A673 (cell line): ENCODE results near the gene NFIC. TPM values are rescaled to one million over a fixed set of nuclear protein-coding genes. Genes with fewer than 3 reads are reported as not detected.
"Not testable (repeated sequence)": the region's sequence is repeated elsewhere in the genome, so short reads cannot be mapped to it uniquely, and the experiment has no call there.

Experiments used
- BruUV-seq: library from RNA; stranded (reverse); fragments of 400-500 nt; replicated peaks from 2 replicates; lab custom pipeline; 2021; lab: Mats Ljungman, UMichigan
- CTCF ChIA-PET: fragments of 300-600 bp; sonication (Branson Sonifier 250); formaldehyde crosslinking; loops from one replicate; lab custom pipeline; 2022; ENCODE audit warnings: antibody characterized with exemption; lab: Charles Lee
- POLR2A ChIA-PET: fragments of 300-600 bp; sonication (Branson Sonifier 250); formaldehyde crosslinking; loops from one replicate; lab custom pipeline; 2022; ENCODE audit warnings: antibody characterized with exemption; ENCODE audit not compliant: low non-redundant PET; lab: Charles Lee
- DNase-seq: peaks from one replicate; pipeline ENCODE4 v3.0.0-alpha.2; 2015; ENCODE audit warnings: low spot score
- H3K27ac ChIP-seq: fragments of 200-600 bp; sonication (generic); 2 replicates; pipeline ENCODE4 v1.5.1; 2016; ENCODE audit warnings: mixed run types, low read depth, mild to moderate bottlenecking, mixed read lengths, antibody characterized with exemption, low read length; ENCODE audit not compliant: poor library complexity, severe bottlenecking
- H3K27me3 ChIP-seq: fragments of 200-600 bp; sonication (generic); replicated peaks from 2 replicates; pipeline ENCODE4 v1.6.1; 2017; ENCODE audit warnings: mixed run types, low read depth, mild to moderate bottlenecking, mixed read lengths, antibody characterized with exemption, low read length; ENCODE audit not compliant: insufficient read depth, poor library complexity
- H3K36me3 ChIP-seq: fragments of 200-600 bp; sonication (generic); 2 replicates; pipeline ENCODE4 v1.6.1; 2016; ENCODE audit warnings: mixed run types, mild to moderate bottlenecking, mixed read lengths, antibody characterized with exemption, low read length; ENCODE audit not compliant: insufficient read depth, poor library complexity, severe bottlenecking
- H3K4me1 ChIP-seq: fragments of 200-600 bp; sonication (generic); 2 replicates; pipeline ENCODE4 v1.6.1; 2017; ENCODE audit warnings: mixed run types, mild to moderate bottlenecking, mixed read lengths, antibody characterized with exemption, low read length; ENCODE audit not compliant: insufficient read depth, poor library complexity, severe bottlenecking
- H3K4me3 ChIP-seq: fragments of 200-600 bp; sonication (generic); 2 replicates; pipeline ENCODE4 v1.5.1; 2016; ENCODE audit warnings: low read depth, mixed run types, mild to moderate bottlenecking, mixed read lengths, low read length; ENCODE audit not compliant: poor library complexity, severe bottlenecking
- H3K9me3 ChIP-seq: fragments of 200-600 bp; sonication (generic); 2 replicates; pipeline ENCODE4 v1.6.1; 2016; ENCODE audit warnings: mixed run types, low read depth, mild to moderate bottlenecking, mixed read lengths, antibody characterized with exemption, low read length; ENCODE audit not compliant: poor library complexity, severe bottlenecking
- EZH2 ChIP-seq: fragments of 200-600 bp; sonication (generic); IDR thresholded peaks from 2 replicates; pipeline ENCODE4 v1.6.1; 2017; ENCODE audit warnings: borderline replicate concordance, low read depth, mild to moderate bottlenecking, mixed read lengths, antibody characterized with exemption, low read length; ENCODE audit not compliant: poor library complexity, severe bottlenecking
- intact Hi-C: fragments of 100-400 bp; cut with micrococcal nuclease; formaldehyde crosslinking; loops from one replicate; pipeline ENCODE4 v1.10.0; 2022; ENCODE audit not compliant: unreplicated experiment
- total RNA-seq: library from RNA; stranded (reverse); gene quantifications from 2 replicates; pipeline ENCODE4 v1.2.3, GENCODE V29; 2021
- TF ChIP-seq, protein P1 (sequence below): fragments of 300-800, 200-600 bp; sonication (generic); conservative IDR thresholded peaks from 2 replicates; pipeline ENCODE4 v1.5.1; 2017; ENCODE audit warnings: low read depth, mild to moderate bottlenecking, antibody characterized with exemption, low read length, moderate library complexity, mixed read lengths

NFIC gene
- total RNA-seq, 1 experiment from 2014 or later, result 112 TPM

DNA sequence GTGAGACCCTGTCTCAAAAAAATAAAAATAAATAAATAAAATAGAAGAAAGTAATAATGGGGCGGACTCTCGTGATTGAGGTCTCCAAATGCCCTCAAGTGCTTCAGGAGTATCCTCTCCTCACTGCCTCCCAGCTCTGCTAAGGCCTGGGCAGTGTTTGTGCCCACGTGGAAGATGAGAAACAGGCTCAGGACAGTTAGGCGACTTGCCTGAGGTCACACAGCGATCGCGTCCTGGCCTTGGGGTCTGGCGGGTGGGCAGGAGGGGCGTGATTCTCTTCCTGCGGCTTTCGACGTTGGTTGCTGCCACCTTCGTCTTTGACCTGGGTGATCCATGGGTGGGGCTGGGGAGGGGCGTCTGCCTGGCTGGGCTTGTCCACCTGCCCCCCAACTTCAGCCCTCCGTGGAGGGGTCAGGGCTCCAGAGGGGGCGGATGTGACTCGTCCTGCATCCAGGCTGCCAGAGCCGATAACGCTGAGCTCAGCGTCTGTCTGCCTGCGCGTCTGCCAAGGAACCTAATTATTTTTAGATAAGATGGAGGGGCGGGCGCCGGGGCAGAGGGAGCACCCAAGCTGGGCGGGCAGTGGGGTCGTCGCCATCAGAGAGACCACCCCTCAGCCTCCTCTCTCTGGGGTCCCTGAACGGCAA is 56.9 kb downstream of the NFIC start:
- intact Hi-C loops, result no loop called here
- POLR2A ChIA-PET, result no interaction called here
- CTCF ChIA-PET, result no interaction called here
- no peak for DNase-seq
- Histone ChIP-seq H3K4me1 (peaks cover 6% of the 10 kb centered on the region), H3K4me3 (no peak overlapping the region), H3K27ac (no peak overlapping the region), H3K36me3 (peaks cover 12% of the 10 kb centered on the region), H3K27me3 (no peaks in the 10 kb centered on the region), H3K9me3 (no peaks in the 10 kb centered on the region)
- TF ChIP-seq EZH2, result no peak
- TF ChIP-seq, protein P1, sequence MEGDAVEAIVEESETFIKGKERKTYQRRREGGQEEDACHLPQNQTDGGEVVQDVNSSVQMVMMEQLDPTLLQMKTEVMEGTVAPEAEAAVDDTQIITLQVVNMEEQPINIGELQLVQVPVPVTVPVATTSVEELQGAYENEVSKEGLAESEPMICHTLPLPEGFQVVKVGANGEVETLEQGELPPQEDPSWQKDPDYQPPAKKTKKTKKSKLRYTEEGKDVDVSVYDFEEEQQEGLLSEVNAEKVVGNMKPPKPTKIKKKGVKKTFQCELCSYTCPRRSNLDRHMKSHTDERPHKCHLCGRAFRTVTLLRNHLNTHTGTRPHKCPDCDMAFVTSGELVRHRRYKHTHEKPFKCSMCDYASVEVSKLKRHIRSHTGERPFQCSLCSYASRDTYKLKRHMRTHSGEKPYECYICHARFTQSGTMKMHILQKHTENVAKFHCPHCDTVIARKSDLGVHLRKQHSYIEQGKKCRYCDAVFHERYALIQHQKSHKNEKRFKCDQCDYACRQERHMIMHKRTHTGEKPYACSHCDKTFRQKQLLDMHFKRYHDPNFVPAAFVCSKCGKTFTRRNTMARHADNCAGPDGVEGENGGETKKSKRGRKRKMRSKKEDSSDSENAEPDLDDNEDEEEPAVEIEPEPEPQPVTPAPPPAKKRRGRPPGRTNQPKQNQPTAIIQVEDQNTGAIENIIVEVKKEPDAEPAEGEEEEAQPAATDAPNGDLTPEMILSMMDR, result no peak
- no TSS peak for BruUV-seq

DNA sequence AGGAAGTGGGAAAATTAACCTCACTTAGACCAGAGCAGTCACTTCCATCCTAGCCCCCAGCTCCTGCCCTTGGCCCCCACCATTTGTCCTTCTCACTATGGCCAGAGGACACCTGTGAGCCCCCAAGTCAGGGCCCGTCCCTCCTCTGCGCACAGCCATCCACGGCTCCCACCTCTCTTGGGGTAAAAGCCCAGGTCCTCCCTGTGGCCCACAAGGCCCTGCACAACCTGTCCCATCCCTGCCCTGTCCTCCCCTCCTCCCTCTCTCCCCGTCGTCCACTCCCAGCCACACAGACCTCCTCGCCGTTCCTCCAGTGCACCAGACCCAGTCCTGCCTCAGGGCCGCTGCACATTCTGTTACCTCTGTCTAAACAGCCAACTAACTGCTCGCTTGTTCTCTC is 60.0 kb downstream of the NFIC start:
- POLR2A ChIA-PET, result no interaction called here
- Histone ChIP-seq H3K4me3 (no peak overlapping the region), H3K27me3 (no peaks in the 10 kb centered on the region), H3K9me3 (no peaks in the 10 kb centered on the region), H3K36me3 (peaks cover 13% of the 10 kb centered on the region), H3K4me1 (peaks cover 23% of the 10 kb centered on the region), H3K27ac (no peak overlapping the region)
- intact Hi-C loops, result loop anchor here (5.0 kb wide), 2 partner anchors 59 to 99 kb away; partner anchors contain the start of gene NFIC
- CTCF ChIA-PET, result no interaction called here
- BruUV-seq, result no TSS peak
- no peak for TF ChIP-seq EZH2
- TF ChIP-seq, protein P1, result no peak
- DNase-seq, result no peak

DNA sequence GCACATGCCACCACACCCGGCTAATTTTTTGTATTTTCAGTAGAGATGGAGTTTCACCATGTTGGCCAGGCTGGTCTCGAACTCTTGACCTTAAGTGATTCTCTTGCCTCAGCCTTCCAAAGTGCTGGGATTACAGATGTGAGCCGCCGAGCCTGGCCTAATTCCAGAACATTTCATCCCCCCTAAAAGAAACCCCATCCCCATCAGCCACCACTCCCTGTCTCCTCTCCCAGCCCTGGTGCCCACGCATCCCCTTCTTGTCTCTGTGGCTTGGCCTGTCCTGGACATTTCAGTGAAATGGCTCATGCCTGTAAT is 63.9 kb downstream of the NFIC start:
- BruUV-seq, H3K9me3 ChIP-seq, H3K4me3 ChIP-seq, H3K27ac ChIP-seq, POLR2A ChIA-PET, DNase-seq, intact Hi-C loops, H3K27me3 ChIP-seq: not testable (repeated sequence)
- CTCF ChIA-PET, result interaction anchor here (0.6 to 1.4 kb wide), 3 partner anchors 11 to 105 kb away, joined by 3 to 4 read pairs (median 3); no protein-coding TSS in a partner anchor
- peaks cover 36% of the 10 kb centered on the region for H3K36me3 ChIP-seq
- H3K4me1 ChIP-seq, result peaks cover 23% of the 10 kb centered on the region
